ENCODE data around the gene SEZ6L2. TPM values are rescaled to one million over a fixed set of nuclear protein-coding genes. Genes with fewer than 3 reads are reported as not detected.

SEZ6L2 gene
- total and polyA plus RNA-seq, 2 experiments from 2014 or later: 18.0 to 71.9 TPM

GRCh38 chr16:29876217-29876593 lies 23.1 kb downstream of the SEZ6L2 start:
- H3K27ac Mint-ChIP-seq: no peak overlapping the region
- peak; percentile 94 for DNase-seq (ENCODE audit: low spot score)
- peaks cover 12% of the 10 kb centered on the region for H3K4me1 Mint-ChIP-seq
- no peaks in the 10 kb centered on the region for H3K27me3 ChIP-seq (ENCODE audit: insufficient read depth)
- no peaks in the 10 kb centered on the region for H3K79me2 ChIP-seq (replicated peaks; ENCODE audit: insufficient read depth)
- H3K9me3 Mint-ChIP-seq: no peaks in the 10 kb centered on the region; the same call in 1 of the 3 replicates
- H3K4me3 ChIP-seq: peak overlapping the region; percentile 54
- peak overlapping the region; percentile 90 for H3K4me2 ChIP-seq
- H3K27ac ChIP-seq (ENCODE audit: low read depth): no peak overlapping the region
- H3K27me3 Mint-ChIP-seq (ENCODE audit: insufficient read depth, low read depth, poor library complexity): peaks cover 12% of the 10 kb centered on the region
- H4K20me1 ChIP-seq (replicated peaks; ENCODE audit: insufficient read depth): no peaks in the 10 kb centered on the region; the same call in 1 of the 2 replicates
- no peaks in the 10 kb centered on the region for H3K9me2 ChIP-seq (ENCODE audit: insufficient read depth)
- TF ChIP-seq POLR2AphosphoS5 (IDR thresholded peaks at IDR 0.05; ENCODE audit: low read depth) (no peak), EZH2 (IDR thresholded peaks at IDR 0.05; ENCODE audit: low read depth, unreplicated experiment) (no peak), CTCF (conservative IDR thresholded peaks at IDR 0.05; ENCODE audit: low read depth in 2 of 2) (no peak), NANOG (IDR thresholded peaks at IDR 0.05; ENCODE audit: borderline replicate concordance) (no peak), JUNB (IDR thresholded peaks at IDR 0.05; ENCODE audit: unreplicated experiment) (no peak), ZNF114 (CRISPR knock-in tag; IDR thresholded peaks at IDR 0.05) (no peak), CREB1 (CRISPR knock-in tag; IDR thresholded peaks at IDR 0.05; ENCODE audit: low read depth) (no peak), ZNF331 (CRISPR knock-in tag; IDR thresholded peaks at IDR 0.05; ENCODE audit: low read depth) (no peak), STAT1 (IDR thresholded peaks at IDR 0.05; ENCODE audit: unreplicated experiment) (no peak), EZH2phosphoT487 (IDR thresholded peaks at IDR 0.05; ENCODE audit: unreplicated experiment) (no peak)
- TF ChIP-seq, protein P1, sequence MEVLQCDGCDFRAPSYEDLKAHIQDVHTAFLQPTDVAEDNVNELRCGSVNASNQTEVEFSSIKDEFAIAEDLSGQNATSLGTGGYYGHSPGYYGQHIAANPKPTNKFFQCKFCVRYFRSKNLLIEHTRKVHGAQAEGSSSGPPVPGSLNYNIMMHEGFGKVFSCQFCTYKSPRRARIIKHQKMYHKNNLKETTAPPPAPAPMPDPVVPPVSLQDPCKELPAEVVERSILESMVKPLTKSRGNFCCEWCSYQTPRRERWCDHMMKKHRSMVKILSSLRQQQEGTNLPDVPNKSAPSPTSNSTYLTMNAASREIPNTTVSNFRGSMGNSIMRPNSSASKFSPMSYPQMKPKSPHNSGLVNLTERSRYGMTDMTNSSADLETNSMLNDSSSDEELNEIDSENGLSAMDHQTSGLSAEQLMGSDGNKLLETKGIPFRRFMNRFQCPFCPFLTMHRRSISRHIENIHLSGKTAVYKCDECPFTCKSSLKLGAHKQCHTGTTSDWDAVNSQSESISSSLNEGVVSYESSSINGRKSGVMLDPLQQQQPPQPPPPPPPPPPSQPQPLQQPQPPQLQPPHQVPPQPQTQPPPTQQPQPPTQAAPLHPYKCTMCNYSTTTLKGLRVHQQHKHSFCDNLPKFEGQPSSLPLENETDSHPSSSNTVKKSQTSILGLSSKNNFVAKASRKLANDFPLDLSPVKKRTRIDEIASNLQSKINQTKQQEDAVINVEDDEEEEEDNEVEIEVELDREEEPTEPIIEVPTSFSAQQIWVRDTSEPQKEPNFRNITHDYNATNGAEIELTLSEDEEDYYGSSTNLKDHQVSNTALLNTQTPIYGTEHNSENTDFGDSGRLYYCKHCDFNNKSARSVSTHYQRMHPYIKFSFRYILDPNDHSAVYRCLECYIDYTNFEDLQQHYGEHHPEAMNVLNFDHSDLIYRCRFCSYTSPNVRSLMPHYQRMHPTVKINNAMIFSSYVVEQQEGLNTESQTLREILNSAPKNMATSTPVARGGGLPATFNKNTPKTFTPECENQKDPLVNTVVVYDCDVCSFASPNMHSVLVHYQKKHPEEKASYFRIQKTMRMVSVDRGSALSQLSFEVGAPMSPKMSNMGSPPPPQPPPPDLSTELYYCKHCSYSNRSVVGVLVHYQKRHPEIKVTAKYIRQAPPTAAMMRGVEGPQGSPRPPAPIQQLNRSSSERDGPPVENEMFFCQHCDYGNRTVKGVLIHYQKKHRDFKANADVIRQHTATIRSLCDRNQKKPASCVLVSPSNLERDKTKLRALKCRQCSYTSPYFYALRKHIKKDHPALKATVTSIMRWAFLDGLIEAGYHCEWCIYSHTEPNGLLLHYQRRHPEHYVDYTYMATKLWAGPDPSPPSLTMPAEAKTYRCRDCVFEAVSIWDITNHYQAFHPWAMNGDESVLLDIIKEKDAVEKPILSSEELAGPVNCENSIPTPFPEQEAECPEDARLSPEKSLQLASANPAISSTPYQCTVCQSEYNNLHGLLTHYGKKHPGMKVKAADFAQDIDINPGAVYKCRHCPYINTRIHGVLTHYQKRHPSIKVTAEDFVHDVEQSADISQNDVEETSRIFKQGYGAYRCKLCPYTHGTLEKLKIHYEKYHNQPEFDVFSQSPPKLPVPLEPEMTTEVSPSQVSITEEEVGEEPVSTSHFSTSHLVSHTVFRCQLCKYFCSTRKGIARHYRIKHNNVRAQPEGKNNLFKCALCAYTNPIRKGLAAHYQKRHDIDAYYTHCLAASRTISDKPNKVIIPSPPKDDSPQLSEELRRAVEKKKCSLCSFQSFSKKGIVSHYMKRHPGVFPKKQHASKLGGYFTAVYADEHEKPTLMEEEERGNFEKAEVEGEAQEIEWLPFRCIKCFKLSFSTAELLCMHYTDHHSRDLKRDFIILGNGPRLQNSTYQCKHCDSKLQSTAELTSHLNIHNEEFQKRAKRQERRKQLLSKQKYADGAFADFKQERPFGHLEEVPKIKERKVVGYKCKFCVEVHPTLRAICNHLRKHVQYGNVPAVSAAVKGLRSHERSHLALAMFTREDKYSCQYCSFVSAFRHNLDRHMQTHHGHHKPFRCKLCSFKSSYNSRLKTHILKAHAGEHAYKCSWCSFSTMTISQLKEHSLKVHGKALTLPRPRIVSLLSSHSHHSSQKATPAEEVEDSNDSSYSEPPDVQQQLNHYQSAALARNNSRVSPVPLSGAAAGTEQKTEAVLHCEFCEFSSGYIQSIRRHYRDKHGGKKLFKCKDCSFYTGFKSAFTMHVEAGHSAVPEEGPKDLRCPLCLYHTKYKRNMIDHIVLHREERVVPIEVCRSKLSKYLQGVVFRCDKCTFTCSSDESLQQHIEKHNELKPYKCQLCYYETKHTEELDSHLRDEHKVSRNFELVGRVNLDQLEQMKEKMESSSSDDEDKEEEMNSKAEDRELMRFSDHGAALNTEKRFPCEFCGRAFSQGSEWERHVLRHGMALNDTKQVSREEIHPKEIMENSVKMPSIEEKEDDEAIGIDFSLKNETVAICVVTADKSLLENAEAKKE (CRISPR knock-in tag; IDR thresholded peaks at IDR 0.05): no peak
- TF ChIP-seq, protein P2, sequence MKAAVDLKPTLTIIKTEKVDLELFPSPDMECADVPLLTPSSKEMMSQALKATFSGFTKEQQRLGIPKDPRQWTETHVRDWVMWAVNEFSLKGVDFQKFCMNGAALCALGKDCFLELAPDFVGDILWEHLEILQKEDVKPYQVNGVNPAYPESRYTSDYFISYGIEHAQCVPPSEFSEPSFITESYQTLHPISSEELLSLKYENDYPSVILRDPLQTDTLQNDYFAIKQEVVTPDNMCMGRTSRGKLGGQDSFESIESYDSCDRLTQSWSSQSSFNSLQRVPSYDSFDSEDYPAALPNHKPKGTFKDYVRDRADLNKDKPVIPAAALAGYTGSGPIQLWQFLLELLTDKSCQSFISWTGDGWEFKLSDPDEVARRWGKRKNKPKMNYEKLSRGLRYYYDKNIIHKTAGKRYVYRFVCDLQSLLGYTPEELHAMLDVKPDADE (IDR thresholded peaks at IDR 0.05): no peak
- TF ChIP-seq, protein P3, sequence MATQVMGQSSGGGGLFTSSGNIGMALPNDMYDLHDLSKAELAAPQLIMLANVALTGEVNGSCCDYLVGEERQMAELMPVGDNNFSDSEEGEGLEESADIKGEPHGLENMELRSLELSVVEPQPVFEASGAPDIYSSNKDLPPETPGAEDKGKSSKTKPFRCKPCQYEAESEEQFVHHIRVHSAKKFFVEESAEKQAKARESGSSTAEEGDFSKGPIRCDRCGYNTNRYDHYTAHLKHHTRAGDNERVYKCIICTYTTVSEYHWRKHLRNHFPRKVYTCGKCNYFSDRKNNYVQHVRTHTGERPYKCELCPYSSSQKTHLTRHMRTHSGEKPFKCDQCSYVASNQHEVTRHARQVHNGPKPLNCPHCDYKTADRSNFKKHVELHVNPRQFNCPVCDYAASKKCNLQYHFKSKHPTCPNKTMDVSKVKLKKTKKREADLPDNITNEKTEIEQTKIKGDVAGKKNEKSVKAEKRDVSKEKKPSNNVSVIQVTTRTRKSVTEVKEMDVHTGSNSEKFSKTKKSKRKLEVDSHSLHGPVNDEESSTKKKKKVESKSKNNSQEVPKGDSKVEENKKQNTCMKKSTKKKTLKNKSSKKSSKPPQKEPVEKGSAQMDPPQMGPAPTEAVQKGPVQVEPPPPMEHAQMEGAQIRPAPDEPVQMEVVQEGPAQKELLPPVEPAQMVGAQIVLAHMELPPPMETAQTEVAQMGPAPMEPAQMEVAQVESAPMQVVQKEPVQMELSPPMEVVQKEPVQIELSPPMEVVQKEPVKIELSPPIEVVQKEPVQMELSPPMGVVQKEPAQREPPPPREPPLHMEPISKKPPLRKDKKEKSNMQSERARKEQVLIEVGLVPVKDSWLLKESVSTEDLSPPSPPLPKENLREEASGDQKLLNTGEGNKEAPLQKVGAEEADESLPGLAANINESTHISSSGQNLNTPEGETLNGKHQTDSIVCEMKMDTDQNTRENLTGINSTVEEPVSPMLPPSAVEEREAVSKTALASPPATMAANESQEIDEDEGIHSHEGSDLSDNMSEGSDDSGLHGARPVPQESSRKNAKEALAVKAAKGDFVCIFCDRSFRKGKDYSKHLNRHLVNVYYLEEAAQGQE (IDR thresholded peaks at IDR 0.05; ENCODE audit: unreplicated experiment): no peak
- H3K36me3 Mint-ChIP-seq (ENCODE audit: low read depth): 0 out of 3 replicates have a peak, but pooled peaks cover 9% of the 10 kb centered on the region
- peak; percentile 63 for ATAC-seq
- peaks cover 6% of the 10 kb centered on the region; the same call in 1 of the 2 replicates for H3F3A ChIP-seq (replicated peaks; ENCODE audit: low read depth)
- H3K4me3 Mint-ChIP-seq: peak overlapping the region; percentile 81
- H3K4me1 ChIP-seq (ENCODE audit: insufficient read depth): peaks cover 4% of the 10 kb centered on the region
- H2AFZ ChIP-seq: peak overlapping the region; percentile 92; the same call in 1 of the 2 replicates
- H3K36me3 ChIP-seq (ENCODE audit: insufficient read depth): no peaks in the 10 kb centered on the region; the same call in 1 of the 2 replicates

Data from GM23338 (cell line).